ENCODE results near the gene NPR2.

The NPR2 gene

GRCh38 chr9:35829764-35830096 lies 38.3 kb downstream of the NPR2 start:
- H3K4me3 ChIP-seq (ENCODE audit: low read depth, low read length), result peak overlapping the region; percentile 69
- POLR2A ChIA-PET, result no interaction called here
- CTCF ChIA-PET, result interaction anchor here (3.7 kb wide), 1 partner anchor 50 kb away, joined by 13 read pairs; no protein-coding TSS in a partner anchor
- no peak for DNase-seq (ENCODE audit: low read depth, low spot score)
- TF ChIP-seq, protein P1, sequence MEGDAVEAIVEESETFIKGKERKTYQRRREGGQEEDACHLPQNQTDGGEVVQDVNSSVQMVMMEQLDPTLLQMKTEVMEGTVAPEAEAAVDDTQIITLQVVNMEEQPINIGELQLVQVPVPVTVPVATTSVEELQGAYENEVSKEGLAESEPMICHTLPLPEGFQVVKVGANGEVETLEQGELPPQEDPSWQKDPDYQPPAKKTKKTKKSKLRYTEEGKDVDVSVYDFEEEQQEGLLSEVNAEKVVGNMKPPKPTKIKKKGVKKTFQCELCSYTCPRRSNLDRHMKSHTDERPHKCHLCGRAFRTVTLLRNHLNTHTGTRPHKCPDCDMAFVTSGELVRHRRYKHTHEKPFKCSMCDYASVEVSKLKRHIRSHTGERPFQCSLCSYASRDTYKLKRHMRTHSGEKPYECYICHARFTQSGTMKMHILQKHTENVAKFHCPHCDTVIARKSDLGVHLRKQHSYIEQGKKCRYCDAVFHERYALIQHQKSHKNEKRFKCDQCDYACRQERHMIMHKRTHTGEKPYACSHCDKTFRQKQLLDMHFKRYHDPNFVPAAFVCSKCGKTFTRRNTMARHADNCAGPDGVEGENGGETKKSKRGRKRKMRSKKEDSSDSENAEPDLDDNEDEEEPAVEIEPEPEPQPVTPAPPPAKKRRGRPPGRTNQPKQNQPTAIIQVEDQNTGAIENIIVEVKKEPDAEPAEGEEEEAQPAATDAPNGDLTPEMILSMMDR (IDR thresholded peaks at IDR 0.05; ENCODE audit: insufficient read depth, low read length, missing control alignments), result no peak

DNA sequence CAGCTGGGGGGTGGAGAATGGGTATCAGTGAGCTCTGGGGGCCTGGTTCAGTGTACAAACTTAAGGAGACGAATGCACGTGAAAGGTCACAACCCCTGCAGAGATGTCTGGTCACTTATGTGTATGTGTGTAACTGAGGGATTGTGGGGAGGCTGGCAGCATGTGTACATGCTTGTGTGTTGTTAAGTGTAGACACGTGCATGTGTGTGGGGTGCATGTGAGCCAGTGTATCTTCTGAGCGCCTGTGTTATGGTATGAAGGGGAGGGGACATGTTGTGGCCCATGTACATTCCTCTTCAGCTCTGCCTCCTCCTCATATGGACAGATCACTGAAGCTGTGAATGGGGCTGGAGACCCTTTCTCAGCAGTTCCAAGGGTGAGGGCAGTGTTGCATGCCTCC lies 39.6 kb downstream of the NPR2 start:
- CTCF ChIA-PET, result interaction anchor here (0.8 to 3.7 kb wide), 5 partner anchors 11 to 114 kb away, joined by 3 to 13 read pairs (median 4); no protein-coding TSS in a partner anchor

DNA sequence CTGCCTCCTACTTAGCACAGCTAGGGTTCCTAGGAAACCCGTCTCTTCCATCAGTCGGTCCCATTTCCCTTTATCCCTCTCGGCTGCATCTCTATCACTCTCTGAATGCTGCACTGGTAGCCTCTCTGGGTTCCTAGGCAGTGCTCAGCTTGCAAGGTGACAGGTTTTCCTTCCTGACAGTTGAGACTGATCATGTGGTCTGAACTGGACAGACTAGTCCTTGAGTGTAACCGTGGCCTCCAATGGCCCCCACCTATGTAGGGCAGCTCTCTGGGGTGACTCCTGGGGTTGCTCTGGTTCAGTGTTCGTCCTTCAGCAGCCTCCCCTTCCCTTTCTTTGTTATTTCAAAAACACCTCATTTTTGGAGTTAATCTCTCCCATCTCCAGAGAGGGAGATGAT lies 41.4 kb downstream of the NPR2 start:
- CTCF ChIA-PET, result interaction anchor here (0.9 to 3.6 kb wide), 6 partner anchors 9 to 70 kb away, joined by 3 to 11 read pairs (median 8); partner anchors contain the start of gene HINT2
- POLR2A ChIA-PET, result no interaction called here
- no peak for DNase-seq (ENCODE audit: low read depth, low spot score)
- TF ChIP-seq, protein P1 (IDR thresholded peaks at IDR 0.05; ENCODE audit: insufficient read depth, low read length, missing control alignments), result no peak
- no peak overlapping the region for H3K4me3 ChIP-seq (ENCODE audit: low read depth, low read length)

More for the DNA sequence above, 39.6 kb downstream of the NPR2 start:
- H3K4me3 ChIP-seq (ENCODE audit: low read depth, low read length), result no peak overlapping the region
- POLR2A ChIA-PET, result no interaction called here
- TF ChIP-seq, protein P1 (IDR thresholded peaks at IDR 0.05; ENCODE audit: insufficient read depth, low read length, missing control alignments), result no peak
- no peak for DNase-seq (ENCODE audit: low read depth, low spot score)

DNA sequence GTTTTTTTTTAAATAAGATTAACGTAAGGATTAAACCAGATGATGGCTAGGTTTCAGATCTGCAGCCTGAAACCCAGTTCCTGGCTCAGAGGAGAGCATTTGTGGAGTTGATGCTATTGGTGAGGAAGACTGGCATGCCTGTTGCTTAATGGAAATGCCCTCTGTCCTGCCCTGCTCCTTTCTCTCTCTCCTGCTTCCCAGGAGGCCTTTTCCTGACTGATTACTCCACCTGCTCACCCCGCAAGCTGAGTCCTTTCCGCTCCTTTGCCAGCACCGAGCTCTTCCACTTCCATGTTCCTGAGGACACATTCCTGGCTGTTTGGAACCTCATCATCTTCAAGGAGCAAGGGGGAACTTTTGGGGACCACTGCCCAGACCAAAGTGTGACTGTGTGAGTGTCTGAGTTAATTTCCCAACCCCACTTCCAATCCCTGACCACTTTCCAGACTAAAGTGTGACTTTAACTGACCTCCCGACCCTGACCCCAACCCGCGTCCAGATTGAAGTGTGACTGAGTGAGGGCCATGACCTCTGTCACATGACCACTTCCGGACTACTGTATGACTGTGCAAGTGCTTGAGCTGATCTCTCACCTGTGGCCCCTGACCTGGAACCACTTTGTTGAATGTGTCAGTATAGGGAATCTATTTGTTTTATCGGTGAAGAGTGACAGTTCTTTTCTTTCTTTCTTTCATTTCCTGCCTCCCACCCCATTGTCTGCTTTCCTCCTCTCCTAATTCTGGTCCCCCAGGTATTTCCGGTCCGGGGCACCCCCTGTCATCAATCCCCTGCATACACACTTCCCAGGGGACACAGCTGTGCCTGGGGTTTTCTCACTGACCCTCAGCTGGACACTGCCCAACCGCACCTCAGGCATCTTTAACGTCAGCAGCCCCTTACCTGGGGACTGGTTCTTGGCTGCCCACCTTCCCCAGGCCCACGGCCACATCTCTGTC lies 43.1 kb downstream of the NPR2 start:
- CTCF ChIA-PET, result interaction anchor here (0.6 to 10.0 kb wide), 8 partner anchors 7 to 78 kb away, joined by 3 to 106 read pairs (median 8); partner anchors contain the start of genes FAM221B, HINT2 and TMEM8B

DNA sequence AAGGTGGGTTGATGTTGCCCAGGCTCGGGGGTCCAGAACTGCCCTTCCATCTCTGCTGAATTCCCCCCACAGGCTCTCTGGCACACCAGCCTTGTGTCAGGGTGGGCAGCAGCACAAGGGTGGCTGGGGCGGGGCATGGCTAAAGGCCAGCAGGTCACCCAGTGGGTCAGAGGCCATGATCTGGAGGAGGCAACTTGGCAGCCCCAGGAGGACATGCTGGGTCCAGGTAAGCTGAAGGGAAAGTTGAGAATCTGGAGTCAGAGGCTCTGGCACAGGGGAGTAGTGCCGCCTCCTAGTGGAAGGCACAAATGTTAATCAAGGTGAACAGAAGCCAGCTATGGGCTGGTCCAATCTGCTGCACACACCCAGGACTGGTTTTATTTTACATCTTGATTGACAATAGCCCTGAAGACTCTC lies 43.8 kb downstream of the NPR2 start:
- ChIA-PET CTCF (interaction anchor here (0.7 to 10.0 kb wide), 6 partner anchors 10 to 68 kb away, joined by 3 to 106 read pairs (median 9); partner anchors contain the start of genes FAM221B, HINT2 and TMEM8B), POLR2A (no interaction called here)
- H3K4me3 ChIP-seq (ENCODE audit: low read depth, low read length), result no peak overlapping the region
- TF ChIP-seq, protein P1 (IDR thresholded peaks at IDR 0.05; ENCODE audit: insufficient read depth, low read length, missing control alignments), result no peak
- no peak for DNase-seq (ENCODE audit: low read depth, low spot score)

More for the DNA sequence above, 43.1 kb downstream of the NPR2 start:
- TF ChIP-seq, protein P1 (IDR thresholded peaks at IDR 0.05; ENCODE audit: insufficient read depth, low read length, missing control alignments), result no peak
- no peak overlapping the region for H3K4me3 ChIP-seq (ENCODE audit: low read depth, low read length)
- POLR2A ChIA-PET, result no interaction called here
- DNase-seq (ENCODE audit: low read depth, low spot score), result no peak

DNA sequence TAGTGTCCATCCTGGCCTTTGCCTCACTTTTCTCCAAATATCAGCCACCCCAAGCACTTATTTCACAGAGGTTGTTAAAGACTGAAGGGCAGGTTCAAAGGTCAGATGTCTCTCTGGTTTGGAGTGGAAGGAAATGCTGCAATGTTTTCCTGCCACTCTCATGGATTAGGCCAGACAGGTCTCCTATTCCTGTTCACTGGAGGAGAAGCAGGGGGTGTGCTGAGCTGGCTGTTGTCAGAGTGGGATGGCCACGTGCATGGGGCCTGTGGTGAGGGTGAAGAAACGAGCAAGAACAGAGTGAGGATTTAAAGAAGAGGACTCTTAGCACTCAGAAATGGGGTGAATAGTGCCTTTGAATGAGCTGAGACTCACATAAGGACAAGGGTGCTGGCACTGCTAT lies 44.4 kb downstream of the NPR2 start:
- DNase-seq (ENCODE audit: low read depth, low spot score), result no peak
- H3K4me3 ChIP-seq (ENCODE audit: low read depth, low read length), result no peak overlapping the region
- TF ChIP-seq, protein P1 (IDR thresholded peaks at IDR 0.05; ENCODE audit: insufficient read depth, low read length, missing control alignments), result no peak
- POLR2A ChIA-PET, result no interaction called here
- CTCF ChIA-PET, result interaction anchor here (0.7 to 10.0 kb wide), 7 partner anchors 9 to 110 kb away, joined by 3 to 106 read pairs (median 9); partner anchors contain the start of genes FAM221B, HINT2 and TMEM8B

All from AG04449 (cell line).